ENCODE results near the gene CPT1B. TPM values are rescaled to one million over a fixed set of nuclear protein-coding genes. Genes with fewer than 3 reads are reported as not detected.

The CPT1B gene
- total RNA-seq (2014; rRNA removed; shearing (Covaris generic)) (5.5 and 14.4 TPM in 2 replicates), polyA plus RNA-seq (2016; fragmentation: Nextera tagmentation; extraction: Ambion mirVana) (5.6 and 6.4 TPM in 2 replicates)
- long read RNA-seq, partial matches to known transcripts, result 1 of 1 reads
- long read RNA-seq, other reads (novel, unspliced or antisense), result 0 of 1 reads

GRCh38 chr22:50577987-50578775 lies at the start of gene CPT1B:
CPT1B (minus strand) TSS chr22:50578427; CDS start chr22:50577915, 512 bp downstream.
- Mint-ChIP-seq H3K4me1 (no peaks in the 10 kb centered on the region), H3K4me3 (no peak within 1 kb of the TSS), H3K36me3 (ENCODE audit: low read depth) (peaks cover 10% of the 10 kb centered on the region; the same call in 1 of the 3 replicates), H3K9me3 (no peaks in the 10 kb centered on the region), H3K27ac (no peak within 1 kb of the TSS), H3K27me3 (ENCODE audit: insufficient read depth, low read depth, poor library complexity) (peaks cover 9% of the 10 kb centered on the region)
- Histone ChIP-seq H3K27ac (ENCODE audit: low read depth) (no peak within 1 kb of the TSS), H3K4me3 (peak within 1 kb of the TSS; percentile 51), H3K4me1 (ENCODE audit: insufficient read depth) (no peaks in the 10 kb centered on the region; the same call in 1 of the 2 replicates), H3K79me2 (replicated peaks; ENCODE audit: insufficient read depth) (no peaks in the 10 kb centered on the region), H3K36me3 (ENCODE audit: insufficient read depth) (no peaks in the 10 kb centered on the region), H4K20me1 (replicated peaks; ENCODE audit: insufficient read depth) (peaks cover 3% of the 10 kb centered on the region; the same call in 1 of the 2 replicates), H3F3A (replicated peaks; ENCODE audit: low read depth) (peaks cover 6% of the 10 kb centered on the region), H3K27me3 (ENCODE audit: insufficient read depth) (no peaks in the 10 kb centered on the region), H2AFZ (peak within 1 kb of the TSS; percentile 72; the same call in 1 of the 2 replicates), H3K9me2 (ENCODE audit: insufficient read depth) (no peaks in the 10 kb centered on the region), H3K4me2 (peak within 1 kb of the TSS; percentile 74)
- ATAC-seq (no peak), DNase-seq (ENCODE audit: low spot score) (peak; percentile 48)
- TF ChIP-seq NANOG (IDR thresholded peaks at IDR 0.05; ENCODE audit: borderline replicate concordance) (no peak), POLR2AphosphoS5 (IDR thresholded peaks at IDR 0.05; ENCODE audit: low read depth) (no peak), CTCF (conservative IDR thresholded peaks at IDR 0.05; ENCODE audit: low read depth in 2 of 2) (peak in 1 of 2 experiments; percentile 16; a peak in 3 of 4 replicates), JUNB (IDR thresholded peaks at IDR 0.05; ENCODE audit: unreplicated experiment) (no peak), REST (IDR thresholded peaks at IDR 0.05; ENCODE audit: unreplicated experiment) (no peak), CREB1 (CRISPR knock-in tag; IDR thresholded peaks at IDR 0.05; ENCODE audit: low read depth) (no peak), ZNF462 (CRISPR knock-in tag; IDR thresholded peaks at IDR 0.05) (no peak)

Measured in GM23338 (cell line).